Trophoblast cell (in vitro differentiated cells and primary cell): ENCODE measurements around the gene UPB1.

ENCODE experiments used
- DNase-seq, 2 donors: peaks; one replicate each; pipeline ENCODE4 v3.0.0-alpha.2; 2016
- H2AFZ ChIP-seq: 2 replicates; pipeline ENCODE4 v1.6.1; 2013; ENCODE audit warnings: low read length, moderate library complexity, mild to moderate bottlenecking; ENCODE audit not compliant: insufficient read depth, poor library complexity
- H2AK5ac ChIP-seq: 2 replicates; pipeline ENCODE4 v1.6.1; 2013; ENCODE audit warnings: mild to moderate bottlenecking, low read length
- H2BK120ac ChIP-seq: 2 replicates; pipeline ENCODE4 v1.6.1; 2013; ENCODE audit warnings: low read length, mild to moderate bottlenecking, moderate library complexity; ENCODE audit not compliant: insufficient read depth, poor library complexity
- H2BK12ac ChIP-seq: 2 replicates; pipeline ENCODE4 v1.6.1; 2013; ENCODE audit warnings: mild to moderate bottlenecking, low read length, moderate library complexity
- H2BK5ac ChIP-seq: 2 replicates; pipeline ENCODE4 v1.6.1; 2013; ENCODE audit warnings: low read length, low read depth, moderate library complexity, mild to moderate bottlenecking; ENCODE audit not compliant: poor library complexity
- H3K14ac ChIP-seq: 2 replicates; pipeline ENCODE4 v1.6.1; 2013; ENCODE audit warnings: mild to moderate bottlenecking, low read length
- H3K18ac ChIP-seq: 2 replicates; pipeline ENCODE4 v1.6.1; 2013; ENCODE audit warnings: mild to moderate bottlenecking, low read length
- H3K23ac ChIP-seq: 2 replicates; pipeline ENCODE4 v1.6.1; 2013; ENCODE audit warnings: low read length
- H3K27ac ChIP-seq: 2 replicates; pipeline ENCODE4 v1.5.1; 2013; ENCODE audit warnings: low read depth, mild to moderate bottlenecking, inconsistent platforms, low read length, moderate library complexity
- H3K27me3 ChIP-seq: 2 replicates; pipeline ENCODE4 v1.6.1; 2013; ENCODE audit warnings: inconsistent platforms, mild to moderate bottlenecking, low read length, moderate library complexity; ENCODE audit not compliant: insufficient read depth
- H3K36me3 ChIP-seq, 2 experiments: 1 replicate in 1 of 2; 2 replicates in 1 of 2; pipeline ENCODE4 v1.6.1; 2013; ENCODE audit warnings: low read length in 2 of 2, mild to moderate bottlenecking in 2 of 2, moderate library complexity in 1 of 2; ENCODE audit not compliant: insufficient read depth in 2 of 2, control insufficient read depth in 1 of 2
- H3K4ac ChIP-seq: 2 replicates; pipeline ENCODE4 v1.6.1; 2013; ENCODE audit warnings: low read depth, mild to moderate bottlenecking, low read length, moderate library complexity
- H3K4me1 ChIP-seq, 2 experiments: 1 replicate in 1 of 2; 2 replicates in 1 of 2; pipeline ENCODE4 v1.6.1; 2013; ENCODE audit warnings: low read length in 2 of 2, mild to moderate bottlenecking in 2 of 2, moderate library complexity in 1 of 2; ENCODE audit not compliant: insufficient read depth in 2 of 2, control insufficient read depth in 1 of 2
- H3K4me2 ChIP-seq: 2 replicates; pipeline ENCODE4 v1.6.1; 2013; ENCODE audit warnings: inconsistent platforms, mild to moderate bottlenecking, low read length, moderate library complexity
- H3K4me3 ChIP-seq: 2 replicates; pipeline ENCODE4 v1.5.1; 2013; ENCODE audit warnings: mild to moderate bottlenecking, low read depth, low read length, inconsistent platforms
- H3K79me1 ChIP-seq: one replicate; pipeline ENCODE4 v1.6.1; 2013; ENCODE audit warnings: low read length
- H3K79me2 ChIP-seq: 2 replicates; pipeline ENCODE4 v1.6.1; 2013; ENCODE audit warnings: low read length, mild to moderate bottlenecking; ENCODE audit not compliant: control insufficient read depth, insufficient read depth, poor library complexity
- H3K9ac ChIP-seq: 2 replicates; pipeline ENCODE4 v1.6.1; 2013; ENCODE audit warnings: mild to moderate bottlenecking, low read length
- H3K9me3 ChIP-seq: 2 replicates; pipeline ENCODE4 v1.6.1; 2013; ENCODE audit warnings: low read depth, mild to moderate bottlenecking, control low read depth, inconsistent platforms, low read length; ENCODE audit not compliant: insufficient read depth
- H4K12ac ChIP-seq: 2 replicates; pipeline ENCODE4 v1.6.1; 2013; ENCODE audit warnings: low read depth, mild to moderate bottlenecking, low read length, moderate library complexity
- H4K8ac ChIP-seq: 2 replicates; pipeline ENCODE4 v1.6.1; 2013; ENCODE audit warnings: low read depth, mild to moderate bottlenecking, low read length, moderate library complexity
- H4K91ac ChIP-seq: one replicate; pipeline ENCODE4 v1.6.1; 2013; ENCODE audit warnings: low read depth, mild to moderate bottlenecking, low read length, moderate library complexity
- WGBS: extraction: QIAGEN DNeasy Blood & Tissue Kit; methylation state at CpG from one replicate; pipeline ENCODE4 v1.1.7; 2013; ENCODE audit warnings: missing lambda C conversion rate; ENCODE audit not compliant: insufficient read length, insufficient coverage; ENCODE audit errors: extremely low coverage; 5-methylcytosine and 5-hydroxymethylcytosine counted together

Gene UPB1

DNA sequence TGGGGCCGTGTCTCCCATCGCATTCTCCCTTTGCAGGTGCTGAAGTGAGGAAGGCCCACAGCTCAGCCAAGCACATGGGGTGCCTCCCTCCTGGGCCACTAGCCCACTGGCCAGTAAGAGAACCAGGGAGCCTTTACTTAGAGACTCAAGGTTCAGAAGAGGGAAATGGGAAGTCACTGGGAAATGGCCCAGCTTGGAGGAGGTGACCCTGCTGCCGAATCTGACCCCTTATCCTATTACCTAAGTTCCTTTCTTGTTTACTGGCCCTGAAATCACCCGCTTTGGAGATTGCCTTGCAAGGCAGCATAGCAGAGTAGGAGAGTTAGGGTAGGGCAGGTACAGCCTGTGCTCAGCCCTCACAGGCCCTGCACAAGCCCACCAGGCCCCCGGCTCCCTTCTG is 24.4 kb downstream of the UPB1 start:
- Histone ChIP-seq H3K23ac (no peak overlapping the region), H3K27ac (no peak overlapping the region), H4K91ac (no peak overlapping the region), H3K36me3 (no peaks in the 10 kb centered on the region), H3K9ac (no peak overlapping the region), H2AK5ac (no peak overlapping the region), H2BK120ac (no peak overlapping the region), H3K27me3 (no peaks in the 10 kb centered on the region), H2BK5ac (no peak overlapping the region), H2BK12ac (no peak overlapping the region), H3K9me3 (no peaks in the 10 kb centered on the region), H4K12ac (no peak overlapping the region), H3K79me1 (peaks cover 2% of the 10 kb centered on the region), H3K4me2 (no peak overlapping the region), H3K79me2 (no peaks in the 10 kb centered on the region), H3K18ac (no peak overlapping the region), H3K4ac (no peak overlapping the region), H3K4me1 (peaks cover 3 to 8% of the 10 kb centered on the region in 2 experiments), H2AFZ (no peak overlapping the region), H4K8ac (no peak overlapping the region), H3K4me3 (no peak overlapping the region), H3K14ac (no peak overlapping the region)
- no CpG with 5 or more reads among the region's 5 CpGs for WGBS
- no peak for DNase-seq

GRCh38 chr22:24521791-24522245 is 26.7 kb downstream of the UPB1 start:
- H3K27ac ChIP-seq, result no peak overlapping the region
- no peak overlapping the region for H3K18ac ChIP-seq
- H3K4me3 ChIP-seq, result no peak overlapping the region
- peaks cover 11 to 18% of the 10 kb centered on the region in 2 experiments for H3K4me1 ChIP-seq
- no peak overlapping the region for H2BK120ac ChIP-seq
- no peak overlapping the region for H3K9ac ChIP-seq
- H2BK12ac ChIP-seq, result peak overlapping the region; percentile 5
- no peak overlapping the region for H4K12ac ChIP-seq
- peaks cover 2% of the 10 kb centered on the region for H3K79me1 ChIP-seq
- no peak overlapping the region for H3K23ac ChIP-seq
- H3K79me2 ChIP-seq, result no peaks in the 10 kb centered on the region
- DNase-seq, result peak; percentile 58 to 63
- no peaks in the 10 kb centered on the region for H3K27me3 ChIP-seq
- H3K4ac ChIP-seq, result no peak overlapping the region
- no peaks in the 10 kb centered on the region for H3K36me3 ChIP-seq
- no peak overlapping the region for H2AK5ac ChIP-seq
- no peaks in the 10 kb centered on the region for H3K9me3 ChIP-seq
- no peak overlapping the region for H3K14ac ChIP-seq
- no CpG with 5 or more reads among the region's 8 CpGs for WGBS
- no peak overlapping the region for H2BK5ac ChIP-seq
- H3K4me2 ChIP-seq, result peak overlapping the region; percentile 31
- no peak overlapping the region for H2AFZ ChIP-seq
- H4K91ac ChIP-seq, result no peak overlapping the region
- no peak overlapping the region for H4K8ac ChIP-seq

DNA sequence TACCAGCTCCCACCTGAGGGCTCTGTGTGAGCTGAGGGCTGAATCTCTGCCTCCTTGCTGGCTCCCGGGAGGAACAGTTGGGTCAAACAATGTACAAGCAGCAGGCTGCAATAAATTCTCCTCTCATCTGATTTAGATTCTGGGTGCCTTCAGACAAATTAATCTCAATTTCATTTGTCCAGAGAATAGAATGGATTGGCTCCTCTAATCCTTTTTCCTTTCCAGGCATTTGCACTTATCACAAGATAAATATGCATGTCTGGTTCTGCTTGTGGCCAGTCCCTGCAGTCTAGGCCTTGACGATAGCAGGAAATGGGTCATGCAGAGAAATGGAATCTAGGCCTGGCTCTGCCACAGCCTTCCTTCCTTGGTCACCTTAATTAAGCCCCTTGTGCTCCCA is 28.7 kb downstream of the UPB1 start:
- no CpG with 5 or more reads among the region's 2 CpGs for WGBS
- H3K4ac ChIP-seq, result no peak overlapping the region
- H3K36me3 ChIP-seq, result no peaks in the 10 kb centered on the region

DNA sequence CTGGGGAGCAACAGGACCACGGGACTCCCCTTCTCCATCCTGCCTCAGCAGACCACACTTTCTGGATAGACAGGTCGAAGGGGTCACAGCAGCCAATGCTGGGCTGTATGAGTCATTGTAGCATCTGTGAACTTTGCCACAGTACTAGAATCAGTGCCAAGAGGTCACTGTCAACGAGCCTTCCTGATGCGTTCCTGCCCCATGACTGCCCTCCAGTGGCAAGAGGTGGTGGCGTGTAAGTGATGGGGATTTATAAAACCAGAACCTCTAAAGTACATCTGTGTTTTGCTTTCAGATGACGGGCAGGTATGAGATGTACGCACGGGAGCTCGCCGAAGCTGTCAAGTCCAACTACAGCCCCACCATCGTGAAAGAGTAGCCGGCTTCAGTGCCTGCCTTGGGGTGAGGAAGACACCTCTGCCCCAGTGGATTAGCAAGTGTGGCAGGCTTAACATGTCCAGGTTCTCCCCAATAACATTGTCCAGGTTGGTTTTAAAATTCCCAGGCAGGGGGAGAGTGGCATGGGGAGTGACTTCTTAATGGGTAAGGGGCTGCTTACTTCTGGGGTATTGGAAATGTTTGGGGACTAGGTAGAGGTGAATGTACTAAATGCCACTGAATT is 30.4 kb downstream of the UPB1 start:
- Histone ChIP-seq H2AK5ac (no peak overlapping the region), H3K27ac (no peak overlapping the region), H4K12ac (no peak overlapping the region), H3K18ac (no peak overlapping the region), H3K36me3 (no peaks in the 10 kb centered on the region), H2BK5ac (no peak overlapping the region), H3K14ac (no peak overlapping the region), H3K27me3 (no peaks in the 10 kb centered on the region), H3K4me1 (peaks cover 11 to 18% of the 10 kb centered on the region in 2 experiments), H3K4me2 (peak overlapping the region; percentile 6), H3K79me1 (peaks cover 2% of the 10 kb centered on the region), H4K8ac (no peak overlapping the region), H3K9me3 (no peaks in the 10 kb centered on the region), H3K4ac (no peak overlapping the region), H4K91ac (no peak overlapping the region), H3K4me3 (no peak overlapping the region), H2BK120ac (no peak overlapping the region), H3K9ac (no peak overlapping the region), H2AFZ (no peak overlapping the region), H3K79me2 (no peaks in the 10 kb centered on the region), H3K23ac (no peak overlapping the region), H2BK12ac (peak overlapping the region; percentile 34)
- peak; percentile 86 to 95 for DNase-seq
- WGBS, result no CpG with 5 or more reads among the region's 12 CpGs

More for the DNA sequence above, 28.7 kb downstream of the UPB1 start:
- no peak overlapping the region for H2BK12ac ChIP-seq
- no peak for DNase-seq
- no peak overlapping the region for H4K8ac ChIP-seq
- H3K14ac ChIP-seq, result no peak overlapping the region
- no peaks in the 10 kb centered on the region for H3K27me3 ChIP-seq
- H3K4me3 ChIP-seq, result no peak overlapping the region
- H2AK5ac ChIP-seq, result peak overlapping the region; percentile 62
- peaks cover 11 to 18% of the 10 kb centered on the region in 2 experiments for H3K4me1 ChIP-seq
- no peak overlapping the region for H2BK5ac ChIP-seq
- no peak overlapping the region for H2BK120ac ChIP-seq
- H4K12ac ChIP-seq, result no peak overlapping the region
- no peak overlapping the region for H4K91ac ChIP-seq
- H3K18ac ChIP-seq, result no peak overlapping the region
- H2AFZ ChIP-seq, result no peak overlapping the region
- no peaks in the 10 kb centered on the region for H3K9me3 ChIP-seq
- no peaks in the 10 kb centered on the region for H3K79me2 ChIP-seq
- no peak overlapping the region for H3K23ac ChIP-seq
- no peak overlapping the region for H3K27ac ChIP-seq
- H3K9ac ChIP-seq, result no peak overlapping the region
- peaks cover 2% of the 10 kb centered on the region for H3K79me1 ChIP-seq
- H3K4me2 ChIP-seq, result no peak overlapping the region
